Adrenal gland (tissue), 12 donors: ENCODE measurements around the gene ARHGAP31. TPM values are rescaled to one million over a fixed set of nuclear protein-coding genes. Genes with fewer than 3 reads are reported as not detected.

Source experiments
- DNase-seq, 7 donors: peaks; one replicate each; pipeline ENCODE4 v3.0.0-alpha.2; 2019 to 2020
- H3K27ac ChIP-seq, 5 donors: fragments of 200-600 bp; sonication (generic) in 4 of 5; 1 replicate in 3 of 5; 2 replicates in 2 of 5; pipeline versions ENCODE4 v1.5.1 to v1.8.0; 2016 to 2020; ENCODE audit warnings: mild to moderate bottlenecking in 1 of 5
- H3K27me3 ChIP-seq: fragments of 200-600 bp; 2 replicates; pipeline ENCODE4 v1.8.0; 2021
- H3K36me3 ChIP-seq, 2 donors: fragments of 200-600 bp; replicated peaks in 1 of 2; 1 replicate in 1 of 2; 2 replicates in 1 of 2; pipeline versions ENCODE4 v1.5.1 to v1.8.0; 2018 to 2022
- H3K4me1 ChIP-seq, 2 donors: fragments of 200-600 bp; replicated peaks in 1 of 2; 1 replicate in 1 of 2; 2 replicates in 1 of 2; pipeline versions ENCODE4 v1.5.1 to v1.8.0; 2018 to 2021
- H3K4me3 ChIP-seq, 4 donors: fragments of 200-600 bp; sonication (generic) in 3 of 4; one replicate each; pipeline ENCODE4 v1.5.1; 2016 to 2018
- H3K9me3 ChIP-seq, 3 donors: fragments of 200-600 bp; sonication (generic) in 1 of 3; replicated peaks in 1 of 3; 1 replicate in 2 of 3; 2 replicates in 1 of 3; pipeline versions ENCODE4 v1.5.1 to v1.8.0; 2016 to 2021
- POLR2A ChIP-seq, 2 donors: fragments of 450-650 bp; IDR thresholded peaks; one replicate each; pipeline ENCODE4 v1.6.1; 2017; ENCODE audit warnings: antibody characterized with exemption in 2 of 2, mild to moderate bottlenecking in 2 of 2, moderate library complexity in 1 of 2
- WGBS, 4 donors: extraction: QIAGEN DNeasy Blood & Tissue Kit in 2 of 4; methylation state at CpG; one replicate each; pipeline versions ENCODE4 v1.1.5 to v1.1.7; 2013 to 2017; 5-methylcytosine and 5-hydroxymethylcytosine counted together
- intact Hi-C, 2 donors: fragments of 100-400 bp; cut with DNase I; formaldehyde crosslinking; loops; one replicate each; pipeline versions ENCODE4 v1.14.1 to v1.15.0; 2022 to 2023
- polyA plus RNA-seq, 3 donors: library from polyadenylated mRNA; stranded (reverse); fragments of 200-250 nt in 2 of 3; fragments of 350-450 nt in 1 of 3; fragmentation: Illumina TruSeq in 1 of 3; extraction: RNeasy Lipid Tissue Mini Kit (QIAGEN cat#74804) in 1 of 3; gene quantifications; one replicate each; pipeline ENCODE4 v1.2.3, GENCODE V29; 2013 to 2014
- total RNA-seq, 9 donors: library from RNA; depleted of rRNA in 4 of 9; stranded (reverse); fragments of >200 nt in 4 of 9; fragments of 120-200 nt in 1 of 9; fragmentation: NEBNext Ultra II Directional in 1 of 9; extraction: Animal tissue kit (Norgen Biotek cat#: 25700) in 1 of 9; gene quantifications; one replicate each; pipeline versions ENCODE4 v1.1.0 to v1.2.4, GENCODE V29; 2013 to 2023
- TF ChIP-seq, protein P1 (sequence below), 6 experiments: fragments of 450-650 bp in 4 of 6; fragments of 200-600 bp in 2 of 6; sonication (generic) in 1 of 6; IDR thresholded peaks; 1 replicate in 5 of 6; 2 replicates in 1 of 6; pipeline versions ENCODE4 v1.5.1 to v1.8.0; 2016 to 2021; ENCODE audit warnings: antibody characterized with exemption in 6 of 6, mild to moderate bottlenecking in 2 of 6, moderate library complexity in 1 of 6
- donor health status: healthy with polysubstance abuse.
- donor health status: Bipolar disorder and iron deficiency.
- donor health status: DM: yes; HTN: yes; CAD: no.
- donor health status: DM: no; HTN: no; CAD: no.
- donor health status: DM: no; HTN: no; CAD: no.
- donor health status: DM: yes; HTN: yes; CAD: no.

The ARHGAP31 gene
- total and polyA plus RNA-seq, 12 donors: 2.9 to 21.8 (median 9.4) TPM

DNA sequence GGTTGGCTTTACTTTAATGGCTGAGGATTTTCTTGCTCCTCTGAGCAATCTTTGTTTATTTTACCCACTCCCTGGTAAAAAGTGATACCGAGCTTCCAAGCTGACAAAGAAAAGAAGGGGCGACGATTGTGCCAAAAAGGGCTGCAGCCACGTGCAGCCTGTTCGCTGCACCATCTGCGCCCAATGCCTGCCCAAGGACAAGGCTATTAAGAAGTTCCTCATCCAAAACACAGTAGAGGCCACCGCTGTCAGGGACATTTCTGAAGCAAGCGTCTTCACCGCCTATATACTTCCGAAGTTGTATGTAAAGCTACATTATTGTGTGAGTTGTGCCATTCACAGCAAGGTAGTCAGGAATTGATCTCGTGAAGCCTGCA is 4.4 kb downstream of the ARHGAP31 start:
- intact Hi-C loops: no loop called here
- TF ChIP-seq, protein P1, sequence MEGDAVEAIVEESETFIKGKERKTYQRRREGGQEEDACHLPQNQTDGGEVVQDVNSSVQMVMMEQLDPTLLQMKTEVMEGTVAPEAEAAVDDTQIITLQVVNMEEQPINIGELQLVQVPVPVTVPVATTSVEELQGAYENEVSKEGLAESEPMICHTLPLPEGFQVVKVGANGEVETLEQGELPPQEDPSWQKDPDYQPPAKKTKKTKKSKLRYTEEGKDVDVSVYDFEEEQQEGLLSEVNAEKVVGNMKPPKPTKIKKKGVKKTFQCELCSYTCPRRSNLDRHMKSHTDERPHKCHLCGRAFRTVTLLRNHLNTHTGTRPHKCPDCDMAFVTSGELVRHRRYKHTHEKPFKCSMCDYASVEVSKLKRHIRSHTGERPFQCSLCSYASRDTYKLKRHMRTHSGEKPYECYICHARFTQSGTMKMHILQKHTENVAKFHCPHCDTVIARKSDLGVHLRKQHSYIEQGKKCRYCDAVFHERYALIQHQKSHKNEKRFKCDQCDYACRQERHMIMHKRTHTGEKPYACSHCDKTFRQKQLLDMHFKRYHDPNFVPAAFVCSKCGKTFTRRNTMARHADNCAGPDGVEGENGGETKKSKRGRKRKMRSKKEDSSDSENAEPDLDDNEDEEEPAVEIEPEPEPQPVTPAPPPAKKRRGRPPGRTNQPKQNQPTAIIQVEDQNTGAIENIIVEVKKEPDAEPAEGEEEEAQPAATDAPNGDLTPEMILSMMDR (IDR thresholded peaks at IDR 0.05): no peak
- no peak for TF ChIP-seq POLR2A (IDR thresholded peaks at IDR 0.05)
- Histone ChIP-seq H3K36me3 (no peaks in the 10 kb centered on the region), H3K27me3 (no peaks in the 10 kb centered on the region), H3K4me1 (peaks cover 0 to 15% of the 10 kb centered on the region in 2 donors), H3K9me3 (no peaks in the 10 kb centered on the region), H3K27ac (no peak overlapping the region), H3K4me3 (no peak overlapping the region)
- no peak for DNase-seq
- WGBS, 4 donors: 89 to 91% (median 90%) methylated on average over 10 to 11 of the region's 11 CpGs

DNA sequence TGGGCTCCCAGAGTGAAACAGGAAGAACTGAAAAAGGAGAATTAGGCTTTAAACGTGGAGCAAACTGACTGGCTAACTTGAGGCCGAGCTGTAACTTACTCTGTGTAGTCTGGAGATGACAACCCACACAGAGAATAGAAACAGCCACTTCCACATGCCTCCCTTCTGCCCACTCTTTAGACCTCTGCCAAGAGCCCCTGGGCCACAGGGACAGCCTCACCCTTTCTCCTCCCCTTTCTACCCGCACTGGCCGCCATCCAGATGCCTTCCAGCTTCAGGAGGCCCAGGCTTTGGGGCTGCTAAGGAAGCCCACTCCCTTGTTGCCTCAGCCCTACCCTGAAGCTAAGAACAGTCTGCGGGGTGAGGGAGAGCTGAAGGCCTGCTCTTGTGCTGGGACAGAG is 6.8 kb downstream of the ARHGAP31 start:
- no peaks in the 10 kb centered on the region for H3K27me3 ChIP-seq
- no peaks in the 10 kb centered on the region for H3K9me3 ChIP-seq
- no peaks in the 10 kb centered on the region for H3K36me3 ChIP-seq
- H3K4me3 ChIP-seq: no peak overlapping the region
- H3K4me1 ChIP-seq: peaks cover 0 to 10% of the 10 kb centered on the region in 2 donors
- 68 to 75% (median 73%) methylated on average over 5 of the region's 5 CpGs for WGBS, 4 donors
- TF ChIP-seq POLR2A (IDR thresholded peaks at IDR 0.05): no peak
- TF ChIP-seq, protein P1 (IDR thresholded peaks at IDR 0.05): no peak
- DNase-seq: peak in 1 of 7 donors; percentile 17
- intact Hi-C loops: no loop called here
- peak overlapping the region in 2 of 5 donors; percentile 44 to 85 for H3K27ac ChIP-seq

DNA sequence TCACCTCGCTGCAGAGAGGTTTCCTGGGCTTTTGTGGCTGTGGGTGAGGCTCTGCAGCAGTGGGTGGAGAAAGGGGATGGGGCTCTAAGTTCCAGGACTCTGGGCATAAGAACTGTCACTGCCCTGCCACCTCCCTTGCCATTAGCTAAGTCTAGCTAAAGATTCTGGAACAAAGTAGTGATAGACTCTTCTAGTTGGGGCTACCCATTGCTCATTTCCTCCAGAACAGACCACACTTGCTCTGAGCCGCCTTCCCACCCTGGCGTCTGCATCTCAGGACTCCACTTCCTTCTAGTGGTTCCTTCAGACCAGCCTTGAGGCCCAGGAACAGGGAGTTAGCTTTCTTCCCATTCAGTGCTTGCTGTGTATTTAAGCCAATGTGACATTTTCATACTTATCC is 7.5 kb downstream of the ARHGAP31 start:
- TF ChIP-seq POLR2A (IDR thresholded peaks at IDR 0.05): no peak
- TF ChIP-seq, protein P1 (IDR thresholded peaks at IDR 0.05): no peak
- 68 to 81% (median 75%) methylated on average over 3 of the region's 3 CpGs for WGBS, 4 donors
- Histone ChIP-seq H3K36me3 (no peaks in the 10 kb centered on the region), H3K27ac (peak overlapping the region in 2 of 5 donors; percentile 44 to 85), H3K9me3 (no peaks in the 10 kb centered on the region), H3K4me1 (peaks cover 0 to 6% of the 10 kb centered on the region in 2 donors), H3K27me3 (no peaks in the 10 kb centered on the region), H3K4me3 (no peak overlapping the region)
- intact Hi-C loops: no loop called here
- DNase-seq: peak in 1 of 7 donors; percentile 36

DNA sequence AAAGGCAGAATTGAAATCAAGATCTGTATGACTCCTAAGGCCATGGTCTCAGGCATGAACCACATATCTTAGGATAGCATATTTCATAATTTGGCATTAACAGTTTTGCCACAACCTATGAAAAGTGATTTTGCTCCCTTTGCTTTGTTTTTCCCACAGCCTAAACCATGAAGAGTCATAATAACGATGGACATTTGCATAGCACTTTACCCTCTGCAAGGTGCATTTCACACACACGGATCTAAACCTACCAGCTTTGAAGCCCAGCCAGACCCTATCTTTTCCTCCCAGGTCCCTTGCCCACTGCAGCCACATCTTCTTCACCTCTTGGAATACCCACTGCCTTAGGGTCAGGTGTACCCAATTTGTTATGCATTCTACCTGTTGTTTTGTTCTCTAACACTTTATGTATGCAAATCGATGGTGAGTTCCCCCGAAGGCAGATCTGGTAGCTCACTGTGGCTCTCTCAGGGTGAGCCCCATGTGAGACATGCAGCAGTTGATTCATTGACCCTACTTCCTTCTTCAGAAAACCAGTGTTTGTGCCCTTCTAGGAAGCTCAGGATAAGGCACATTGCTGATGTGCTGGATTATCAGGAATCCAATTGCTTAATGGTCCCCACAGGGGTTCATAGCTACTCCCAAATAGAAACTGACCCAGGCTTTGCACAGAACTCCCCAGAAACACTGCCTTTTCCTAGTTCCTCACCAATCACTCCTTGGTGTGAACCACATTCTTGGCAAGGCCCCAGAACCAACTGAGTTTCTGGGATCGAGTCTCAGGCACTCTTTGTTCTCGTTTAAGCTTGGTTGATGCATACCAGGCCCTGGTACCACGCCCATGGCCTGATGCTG is 8.7 kb downstream of the ARHGAP31 start:
- WGBS, 4 donors: 71 to 76% (median 73%) methylated on average over 7 of the region's 7 CpGs
- peak in 1 of 7 donors; percentile 20 for DNase-seq
- Histone ChIP-seq H3K4me1 (peaks cover 0 to 6% of the 10 kb centered on the region in 2 donors), H3K27ac (no peak overlapping the region), H3K4me3 (no peak overlapping the region), H3K27me3 (no peaks in the 10 kb centered on the region), H3K9me3 (no peaks in the 10 kb centered on the region), H3K36me3 (no peaks in the 10 kb centered on the region)
- intact Hi-C loops: no loop called here
- no peak for TF ChIP-seq POLR2A (IDR thresholded peaks at IDR 0.05)
- TF ChIP-seq, protein P1 (IDR thresholded peaks at IDR 0.05): no peak
